Tibial nerve (tissue), 4 donors: ENCODE results near the gene RIMS4. TPM values are rescaled to one million over a fixed set of nuclear protein-coding genes. Genes with fewer than 3 reads are reported as not detected.
"Not testable (repeated sequence)": the region's sequence is repeated elsewhere in the genome, so short reads cannot be mapped to it uniquely, and the experiment has no call there.

Experiments used
- DNase-seq, 2 donors: peaks; one replicate each; pipeline ENCODE4 v3.0.0-alpha.2; 2019; ENCODE audit warnings: low spot score in 2 of 2
- H3K27ac ChIP-seq, 4 donors: fragments of 200-600 bp; sonication (generic) in 3 of 4; one replicate each; pipeline ENCODE4 v1.5.1; 2017 to 2019; ENCODE audit warnings: mild to moderate bottlenecking in 1 of 4
- H3K27me3 ChIP-seq, 2 donors: fragments of 200-600 bp; sonication (generic) in 1 of 2; one replicate each; pipeline versions ENCODE4 v1.5.1 to v1.6.0; 2017 to 2019
- H3K36me3 ChIP-seq, 3 donors: fragments of 200-600 bp; sonication (generic); one replicate each; pipeline ENCODE4 v1.5.1; 2018 to 2019
- H3K4me1 ChIP-seq, 4 donors: fragments of 200-600 bp; sonication (generic) in 3 of 4; one replicate each; pipeline ENCODE4 v1.5.1; 2017 to 2019
- H3K4me3 ChIP-seq, 4 donors: fragments of 200-600 bp; sonication (generic) in 3 of 4; one replicate each; pipeline ENCODE4 v1.5.1; 2017 to 2019; ENCODE audit warnings: mild to moderate bottlenecking in 1 of 4, moderate library complexity in 1 of 4
- H3K9me3 ChIP-seq, 4 donors: fragments of 200-600 bp; sonication (generic) in 3 of 4; one replicate each; pipeline ENCODE4 v1.5.1; 2017 to 2019
- CTCF ChIP-seq, 5 experiments: fragments of 200-600 bp in 3 of 5; fragments of 450-650 bp in 2 of 5; sonication (generic) in 3 of 5; IDR thresholded peaks; one replicate each; pipeline ENCODE4 v1.5.1; 2016 to 2019; ENCODE audit warnings: antibody characterized with exemption in 5 of 5, mild to moderate bottlenecking in 3 of 5, moderate library complexity in 2 of 5
- EP300 ChIP-seq, 2 donors: sonication (generic); formaldehyde crosslinking; IDR thresholded peaks; one replicate each; pipeline ENCODE4 v1.6.1; 2017; ENCODE audit warnings: antibody characterized with exemption in 2 of 2, mild to moderate bottlenecking in 1 of 2
- POLR2A ChIP-seq, 2 donors: fragments of 450-650 bp; IDR thresholded peaks; one replicate each; pipeline ENCODE4 v1.6.1; 2017; ENCODE audit warnings: antibody characterized with exemption in 2 of 2, mild to moderate bottlenecking in 2 of 2, moderate library complexity in 2 of 2
- WGBS, 2 donors: methylation state at CpG; one replicate each; pipeline ENCODE4 v1.1.5; 2018; 5-methylcytosine and 5-hydroxymethylcytosine counted together
- total RNA-seq, 4 donors: library from RNA; depleted of rRNA; stranded (reverse); fragments of >200 nt; gene quantifications; one replicate each; pipeline ENCODE4 v1.1.0, GENCODE V29; 2016

RIMS4 gene
- total RNA-seq, 4 donors from 2014 or later: 0.21 to 4.7 (median 1.7) TPM

GRCh38 chr20:44828640-44829039, 18.3 kb upstream of the RIMS4 start:
- 53 to 58% methylated on average over 2 of the region's 2 CpGs for WGBS, 2 donors

DNA sequence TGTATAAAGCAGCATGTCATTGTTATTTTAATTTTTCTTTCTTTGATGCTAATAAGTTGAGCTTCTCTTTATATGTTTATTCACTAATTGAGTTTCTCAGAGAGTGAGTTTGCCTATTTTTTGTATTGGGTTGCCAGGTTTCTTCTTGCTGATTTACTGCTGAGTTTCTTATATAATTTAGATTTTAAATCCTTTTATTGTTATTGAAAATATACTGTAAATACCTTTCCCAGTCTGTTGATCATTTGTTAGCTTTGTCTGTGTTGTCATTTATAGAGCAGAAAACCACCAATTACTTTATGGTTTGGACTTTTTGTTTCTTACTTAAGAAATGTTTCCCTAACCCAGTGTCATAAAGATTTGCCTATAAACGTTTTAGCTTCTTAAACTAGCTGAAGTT, 17.1 kb upstream of the RIMS4 start:
- Histone ChIP-seq H3K4me1 (no peaks in the 10 kb centered on the region), H3K36me3 (no peaks in the 10 kb centered on the region), H3K27ac (no peak overlapping the region), H3K4me3 (no peak overlapping the region), H3K27me3 (peaks cover 0 to 8% of the 10 kb centered on the region in 2 donors), H3K9me3 (peaks cover 0 to 16% (median 0%) of the 10 kb centered on the region in 4 donors)
- WGBS, 2 donors: 7 to 15% methylated on average over 1 of the region's 1 CpG
- no peak for DNase-seq
- TF ChIP-seq CTCF (IDR thresholded peaks at IDR 0.05) (no peak), POLR2A (IDR thresholded peaks at IDR 0.05) (no peak), EP300 (IDR thresholded peaks at IDR 0.05) (no peak)

More at GRCh38 chr20:44828640-44829039, 18.3 kb upstream of the RIMS4 start:
- no peak overlapping the region for H3K4me3 ChIP-seq
- H3K27ac ChIP-seq: no peak overlapping the region
- no peaks in the 10 kb centered on the region for H3K4me1 ChIP-seq
- H3K36me3 ChIP-seq: no peaks in the 10 kb centered on the region
- H3K27me3 ChIP-seq: peaks cover 0 to 8% of the 10 kb centered on the region in 2 donors
- DNase-seq: no peak
- peaks cover 0 to 23% (median 0%) of the 10 kb centered on the region in 4 donors for H3K9me3 ChIP-seq
- TF ChIP-seq POLR2A (IDR thresholded peaks at IDR 0.05) (no peak), CTCF (IDR thresholded peaks at IDR 0.05) (no peak), EP300 (IDR thresholded peaks at IDR 0.05) (no peak)

DNA sequence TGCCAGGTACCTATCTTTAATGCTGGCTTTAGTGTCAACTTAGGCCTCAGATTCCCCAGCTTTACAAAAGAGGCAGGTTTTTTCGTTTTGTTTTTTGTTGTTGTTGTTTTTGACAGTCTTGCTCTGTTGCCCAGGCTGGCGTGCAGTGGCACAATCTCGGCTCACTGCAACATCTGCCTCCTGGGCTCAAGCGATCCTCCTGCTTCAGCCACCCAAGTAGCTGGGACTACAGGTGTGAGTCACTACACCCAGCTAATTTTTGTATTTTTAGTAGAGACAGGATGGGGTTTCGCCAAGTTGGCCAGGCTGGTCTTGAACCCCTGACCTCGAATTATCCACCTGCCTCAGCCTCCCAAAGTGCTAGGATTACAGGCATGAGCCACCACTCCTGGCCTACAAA, 11.2 kb upstream of the RIMS4 start:
- not testable (repeated sequence) for H3K27ac ChIP-seq, H3K4me3 ChIP-seq, H3K27me3 ChIP-seq, H3K4me1 ChIP-seq, H3K36me3 ChIP-seq, H3K9me3 ChIP-seq, DNase-seq
- WGBS, 2 donors: 87 to 89% methylated on average over 6 of the region's 6 CpGs

DNA sequence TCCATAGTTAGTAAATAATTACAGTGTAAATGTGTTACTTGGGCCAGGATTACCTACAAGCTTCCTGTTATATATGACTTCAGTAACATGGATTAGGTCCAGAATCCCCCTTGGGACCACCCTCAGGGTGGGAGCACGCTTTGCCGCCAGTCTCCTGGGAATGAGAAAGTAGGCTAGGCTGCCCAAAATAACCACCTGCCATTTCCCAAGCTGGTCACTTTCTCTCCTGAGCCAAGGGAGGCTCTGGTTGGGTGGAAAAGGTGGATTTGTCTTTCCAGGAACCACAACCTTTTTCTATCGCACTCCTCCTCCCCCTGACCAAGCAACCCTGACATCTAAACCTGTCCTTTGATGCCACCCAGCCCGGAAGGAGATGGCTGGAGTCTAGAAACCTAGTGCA, 9.6 kb upstream of the RIMS4 start:
- Histone ChIP-seq H3K36me3 (no peaks in the 10 kb centered on the region), H3K9me3 (no peaks in the 10 kb centered on the region), H3K27me3 (peaks cover 0 to 3% of the 10 kb centered on the region in 2 donors), H3K4me3 (no peak overlapping the region), H3K4me1 (no peaks in the 10 kb centered on the region), H3K27ac (no peak overlapping the region)
- TF ChIP-seq POLR2A (IDR thresholded peaks at IDR 0.05) (no peak), CTCF (IDR thresholded peaks at IDR 0.05) (no peak), EP300 (IDR thresholded peaks at IDR 0.05) (no peak)
- DNase-seq: no peak
- WGBS, 2 donors: 72 to 83% methylated on average over 4 of the region's 4 CpGs

DNA sequence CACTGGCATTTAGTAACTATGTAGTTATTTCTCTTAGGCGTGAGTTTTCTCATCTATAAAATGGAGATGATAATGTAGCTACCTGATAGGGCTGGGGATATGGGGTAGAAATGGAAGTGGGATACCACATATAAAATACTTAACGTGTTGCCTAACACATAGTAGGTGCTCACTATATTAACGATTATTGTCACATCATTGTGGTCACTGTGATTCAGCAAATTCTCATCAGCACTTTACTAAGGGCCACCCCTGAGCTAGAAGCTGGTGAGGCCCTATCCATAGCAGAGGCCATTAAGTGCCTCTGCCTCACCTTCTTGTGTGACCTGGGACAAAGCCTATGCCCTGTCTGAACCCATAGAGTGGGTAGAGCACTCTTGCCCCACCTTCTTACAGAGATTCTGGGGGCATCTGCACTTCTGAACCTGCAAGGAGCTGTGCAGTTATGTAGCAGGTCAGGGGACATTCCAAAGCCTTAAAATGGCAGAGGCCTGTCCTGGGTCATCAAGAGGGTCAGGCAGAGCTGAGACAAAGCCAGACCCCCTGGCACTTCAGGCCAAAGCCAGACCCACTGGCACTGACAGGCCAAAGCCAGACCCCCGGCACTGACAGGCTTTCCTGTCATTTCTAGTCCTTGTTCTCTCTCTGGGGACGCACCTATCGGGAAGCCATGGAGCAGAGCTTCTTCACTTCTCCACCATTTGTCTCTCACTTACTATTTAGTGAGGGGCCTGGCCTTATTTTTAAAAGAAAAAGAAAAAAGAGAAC, 7.0 kb upstream of the RIMS4 start:
- H3K27me3 ChIP-seq: peaks cover 0 to 4% of the 10 kb centered on the region in 2 donors
- peaks cover 0 to 4% (median 0%) of the 10 kb centered on the region in 4 donors for H3K9me3 ChIP-seq
- no peak for DNase-seq
- H3K27ac ChIP-seq: no peak overlapping the region
- 79 to 83% methylated on average over 6 of the region's 6 CpGs for WGBS, 2 donors
- H3K4me3 ChIP-seq: no peak overlapping the region
- H3K36me3 ChIP-seq: no peaks in the 10 kb centered on the region
- H3K4me1 ChIP-seq: no peaks in the 10 kb centered on the region
- TF ChIP-seq CTCF (IDR thresholded peaks at IDR 0.05) (no peak), EP300 (IDR thresholded peaks at IDR 0.05) (no peak)
